H9 (cell line): ENCODE data around the gene SIGLEC9. TPM values are rescaled to one million over a fixed set of nuclear protein-coding genes. Genes with fewer than 3 reads are reported as not detected.
A peak's percentile ranks its signal among the peaks of the same experiment; 100 is the strongest.

Experiments
- DNase-seq: peaks from one replicate; pipeline ENCODE4 v3.0.0-alpha.2; 2017
- H2AFZ ChIP-seq: one replicate; pipeline ENCODE4 v1.6.1; 2013; ENCODE audit warnings: mild to moderate bottlenecking, low read length, control low read depth, moderate library complexity
- H2AK5ac ChIP-seq: 2 replicates; pipeline ENCODE4 v1.6.1; 2013; ENCODE audit warnings: low read length, control low read depth, mixed read lengths; ENCODE audit not compliant: insufficient read length
- H2BK120ac ChIP-seq: one replicate; pipeline ENCODE4 v1.6.1; 2013; ENCODE audit warnings: low read depth, mild to moderate bottlenecking, low read length, control low read depth, inconsistent platforms; ENCODE audit not compliant: poor library complexity, severe bottlenecking
- H2BK12ac ChIP-seq: 2 replicates; pipeline ENCODE4 v1.6.1; 2013; ENCODE audit warnings: low read length, control low read depth, mixed read lengths, low read depth; ENCODE audit not compliant: insufficient read length
- H2BK15ac ChIP-seq: 2 replicates; pipeline ENCODE4 v1.6.1; 2013; ENCODE audit warnings: low read depth, low read length, control low read depth
- H2BK20ac ChIP-seq: one replicate; pipeline ENCODE4 v1.6.1; 2013; ENCODE audit warnings: low read depth, mild to moderate bottlenecking, low read length, control low read depth, inconsistent platforms; ENCODE audit not compliant: poor library complexity, severe bottlenecking
- H2BK5ac ChIP-seq: 2 replicates; pipeline ENCODE4 v1.6.1; 2013; ENCODE audit warnings: low read length, control low read depth, mixed read lengths; ENCODE audit not compliant: insufficient read length
- H3K14ac ChIP-seq: 2 replicates; pipeline ENCODE4 v1.6.1; 2013; ENCODE audit warnings: low read length, control low read depth; ENCODE audit not compliant: insufficient read depth
- H3K18ac ChIP-seq: 2 replicates; pipeline ENCODE4 v1.6.1; 2013; ENCODE audit warnings: low read depth, mild to moderate bottlenecking, mixed read lengths, low read length, control low read depth; ENCODE audit not compliant: insufficient read length
- H3K23ac ChIP-seq: 2 replicates; pipeline ENCODE4 v1.6.1; 2013; ENCODE audit warnings: low read length, control low read depth, mixed read lengths, low read depth; ENCODE audit not compliant: insufficient read length
- H3K23me2 ChIP-seq: 2 replicates; pipeline ENCODE4 v1.6.1; 2013; ENCODE audit warnings: low read depth, mild to moderate bottlenecking, mixed read lengths, low read length, control low read depth; ENCODE audit not compliant: insufficient read length, poor library complexity, severe bottlenecking
- H3K27ac ChIP-seq: 2 replicates; pipeline ENCODE4 v1.5.1; 2013; ENCODE audit warnings: low read length, control low read depth, mixed read lengths, low read depth; ENCODE audit not compliant: insufficient read length
- H3K27me3 ChIP-seq: 2 replicates; pipeline ENCODE4 v1.6.1; 2013; ENCODE audit warnings: low read length, control low read depth, inconsistent platforms; ENCODE audit not compliant: insufficient read depth
- H3K4ac ChIP-seq: 2 replicates; pipeline ENCODE4 v1.6.1; 2013; ENCODE audit warnings: low read depth, mild to moderate bottlenecking, control low read depth, inconsistent platforms, low read length, moderate library complexity
- H3K4me1 ChIP-seq: 2 replicates; pipeline ENCODE4 v1.6.1; 2013; ENCODE audit warnings: low read length, control low read depth, inconsistent platforms; ENCODE audit not compliant: insufficient read depth
- H3K4me2 ChIP-seq: 2 replicates; pipeline ENCODE4 v1.6.1; 2013; ENCODE audit warnings: low read length, control low read depth, mixed read lengths; ENCODE audit not compliant: insufficient read length, insufficient read depth
- H3K56ac ChIP-seq: 2 replicates; pipeline ENCODE4 v1.6.1; 2013; ENCODE audit warnings: low read depth, mild to moderate bottlenecking, mixed read lengths, low read length, control low read depth; ENCODE audit not compliant: insufficient read length
- H3K79me1 ChIP-seq: 2 replicates; pipeline ENCODE4 v1.6.1; 2013; ENCODE audit warnings: low read depth, mild to moderate bottlenecking, moderate library complexity, low read length, control low read depth, inconsistent platforms; ENCODE audit not compliant: insufficient read depth, poor library complexity, severe bottlenecking
- H3K79me2 ChIP-seq: 2 replicates; pipeline ENCODE4 v1.6.1; 2013; ENCODE audit warnings: low read length, control low read depth, inconsistent platforms; ENCODE audit not compliant: insufficient read depth
- H3K9ac ChIP-seq: 2 replicates; pipeline ENCODE4 v1.6.1; 2013; ENCODE audit warnings: low read length, control low read depth, mixed read lengths; ENCODE audit not compliant: insufficient read length; ENCODE audit errors: extremely low read depth
- H3K9me3 ChIP-seq: one replicate; pipeline ENCODE4 v1.6.1; 2013; ENCODE audit warnings: low read depth, low read length, inconsistent platforms; ENCODE audit not compliant: control insufficient read depth
- H3T11ph ChIP-seq: one replicate; pipeline ENCODE4 v1.6.1; 2013; ENCODE audit warnings: mild to moderate bottlenecking, low read length, control low read depth, inconsistent platforms
- H4K20me1 ChIP-seq: one replicate; pipeline ENCODE4 v1.6.1; 2013; ENCODE audit not compliant: control insufficient read depth, insufficient read length, insufficient read depth
- H4K5ac ChIP-seq: 2 replicates; pipeline ENCODE4 v1.6.1; 2013; ENCODE audit warnings: low read depth, mild to moderate bottlenecking, mixed read lengths, low read length, control low read depth; ENCODE audit not compliant: insufficient read length
- H4K8ac ChIP-seq: replicated peaks from 2 replicates; pipeline ENCODE4 v1.6.1; 2013; ENCODE audit warnings: low read length, control low read depth, mixed read lengths, low read depth; ENCODE audit not compliant: insufficient read length
- H4K91ac ChIP-seq: 2 replicates; pipeline ENCODE4 v1.6.1; 2013; ENCODE audit warnings: low read depth, mild to moderate bottlenecking, moderate library complexity, mixed read lengths, low read length, control low read depth; ENCODE audit not compliant: insufficient read length
- H3K27ac Mint-ChIP-seq, 3 experiments: 2 replicates in 2 of 3; 3 replicates in 1 of 3; pipeline ENCODE4 v1.8.0; 2020 to 2021; ENCODE audit warnings: mixed read lengths in 3 of 3, mild to moderate bottlenecking in 1 of 3, moderate library complexity in 1 of 3
- H3K27me3 Mint-ChIP-seq: 2 replicates; pipeline ENCODE4 v1.8.0; 2021; ENCODE audit warnings: low read depth, mild to moderate bottlenecking, moderate library complexity, mixed read lengths
- H3K36me3 Mint-ChIP-seq, 3 experiments: 2 replicates in 2 of 3; 3 replicates in 1 of 3; pipeline ENCODE4 v1.8.0; 2020 to 2021; ENCODE audit warnings: low read depth in 3 of 3, mixed read lengths in 3 of 3; ENCODE audit not compliant: insufficient read depth in 1 of 3
- H3K4me1 Mint-ChIP-seq, 2 experiments: 2 replicates each; pipeline ENCODE4 v1.8.0; 2020; ENCODE audit warnings: mixed read lengths in 2 of 2
- H3K4me3 Mint-ChIP-seq, 2 experiments: 2 replicates in 1 of 2; 3 replicates in 1 of 2; pipeline ENCODE4 v1.8.0; 2020 to 2021; ENCODE audit warnings: mild to moderate bottlenecking in 2 of 2, mixed read lengths in 2 of 2, moderate library complexity in 1 of 2
- H3K9me3 Mint-ChIP-seq, 2 experiments: 2 replicates in 1 of 2; 3 replicates in 1 of 2; pipeline ENCODE4 v1.8.0; 2020; ENCODE audit warnings: mild to moderate bottlenecking in 2 of 2, mixed read lengths in 2 of 2, moderate library complexity in 1 of 2
- WGBS: extraction: QIAGEN DNeasy Blood & Tissue Kit; methylation state at CpG from one replicate; pipeline ENCODE4 v1.1.7; 2013; ENCODE audit warnings: missing lambda C conversion rate, low lambda C conversion rate, mixed read lengths; ENCODE audit not compliant: insufficient read length; ENCODE audit errors: extremely low coverage; 5-methylcytosine and 5-hydroxymethylcytosine counted together
- total RNA-seq: library from RNA; stranded (reverse); gene quantifications from 2 replicates; pipeline ENCODE4 v1.2.1, GENCODE V29; 2021
- TF ChIP-seq, protein P1 (sequence below): fragments of 200-600 bp; sonication (generic); conservative IDR thresholded peaks from 3 replicates; pipeline ENCODE4 v1.8.0; 2021; ENCODE audit warnings: antibody characterized with exemption, mild to moderate bottlenecking

Gene SIGLEC9
- total RNA-seq, 1 experiment from 2014 or later: not detected

DNA sequence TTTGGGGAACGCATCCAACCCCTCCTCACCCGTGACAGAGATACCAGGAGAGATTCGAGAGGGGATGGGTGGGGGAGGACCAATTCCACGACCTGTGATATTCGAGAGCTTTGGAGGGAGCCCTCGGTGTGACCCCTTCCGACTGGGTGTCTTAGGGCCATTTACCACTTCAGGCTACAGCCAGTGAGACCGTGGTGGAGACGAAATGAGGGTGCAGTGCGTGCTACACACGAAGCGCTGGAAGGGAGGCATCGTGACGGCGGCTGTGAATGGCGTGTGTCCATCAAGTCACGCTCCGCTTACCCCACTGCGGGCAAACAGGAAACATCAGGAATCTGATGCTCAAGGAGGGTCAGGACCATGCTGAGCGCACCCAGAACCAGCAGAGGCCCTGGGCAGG is 26.9 kb upstream of the SIGLEC9 start:
- no peaks in the 10 kb centered on the region for H3K79me1 ChIP-seq
- H3K79me2 ChIP-seq: no peaks in the 10 kb centered on the region
- H3T11ph ChIP-seq: no peak overlapping the region
- H3K9me3 ChIP-seq: no peaks in the 10 kb centered on the region
- Mint-ChIP-seq H3K27me3 (no peaks in the 10 kb centered on the region; the same call in none of the 2 replicates), H3K27ac (peak overlapping the region in 1 of 3 experiments; percentile 48; a peak in 1 of 7 replicates), H3K36me3 (peaks cover 0 to 19% (median 4%) of the 10 kb centered on the region in 3 experiments; a peak in 4 of 7 replicates), H3K4me1 (peaks cover 15 to 17% of the 10 kb centered on the region in 2 experiments), H3K9me3 (no peaks in the 10 kb centered on the region), H3K4me3 (no peak overlapping the region)
- no peak overlapping the region for H4K91ac ChIP-seq
- no peaks in the 10 kb centered on the region for H4K20me1 ChIP-seq
- H2AFZ ChIP-seq: no peak overlapping the region
- H3K23ac ChIP-seq: no peak overlapping the region
- H3K14ac ChIP-seq: no peak overlapping the region
- no peak overlapping the region for H3K18ac ChIP-seq
- no peak overlapping the region for H2BK12ac ChIP-seq
- TF ChIP-seq, protein P1, sequence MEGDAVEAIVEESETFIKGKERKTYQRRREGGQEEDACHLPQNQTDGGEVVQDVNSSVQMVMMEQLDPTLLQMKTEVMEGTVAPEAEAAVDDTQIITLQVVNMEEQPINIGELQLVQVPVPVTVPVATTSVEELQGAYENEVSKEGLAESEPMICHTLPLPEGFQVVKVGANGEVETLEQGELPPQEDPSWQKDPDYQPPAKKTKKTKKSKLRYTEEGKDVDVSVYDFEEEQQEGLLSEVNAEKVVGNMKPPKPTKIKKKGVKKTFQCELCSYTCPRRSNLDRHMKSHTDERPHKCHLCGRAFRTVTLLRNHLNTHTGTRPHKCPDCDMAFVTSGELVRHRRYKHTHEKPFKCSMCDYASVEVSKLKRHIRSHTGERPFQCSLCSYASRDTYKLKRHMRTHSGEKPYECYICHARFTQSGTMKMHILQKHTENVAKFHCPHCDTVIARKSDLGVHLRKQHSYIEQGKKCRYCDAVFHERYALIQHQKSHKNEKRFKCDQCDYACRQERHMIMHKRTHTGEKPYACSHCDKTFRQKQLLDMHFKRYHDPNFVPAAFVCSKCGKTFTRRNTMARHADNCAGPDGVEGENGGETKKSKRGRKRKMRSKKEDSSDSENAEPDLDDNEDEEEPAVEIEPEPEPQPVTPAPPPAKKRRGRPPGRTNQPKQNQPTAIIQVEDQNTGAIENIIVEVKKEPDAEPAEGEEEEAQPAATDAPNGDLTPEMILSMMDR: no peak
- H2BK5ac ChIP-seq: no peak overlapping the region
- no peak for DNase-seq
- H2BK120ac ChIP-seq: no peak overlapping the region
- no peak overlapping the region for H3K9ac ChIP-seq
- no peak overlapping the region for H4K8ac ChIP-seq
- H2BK20ac ChIP-seq: no peak overlapping the region
- H2AK5ac ChIP-seq: no peak overlapping the region
- no peaks in the 10 kb centered on the region for H3K4me1 ChIP-seq
- WGBS: no CpG with 5 or more reads among the region's 20 CpGs
- no peaks in the 10 kb centered on the region for H3K23me2 ChIP-seq
- no peak overlapping the region for H3K27ac ChIP-seq
- no peak overlapping the region for H3K56ac ChIP-seq
- no peak overlapping the region for H3K4me2 ChIP-seq
- no peak overlapping the region for H4K5ac ChIP-seq
- no peaks in the 10 kb centered on the region for H3K27me3 ChIP-seq
- no peak overlapping the region for H3K4ac ChIP-seq
- H2BK15ac ChIP-seq: no peak overlapping the region
